ENCODE measurements around the gene DAD1.
"Not testable (repeated sequence)": the region's sequence is repeated elsewhere in the genome, so short reads cannot be mapped to it uniquely, and the experiment has no call there.

The DAD1 gene

GRCh38 chr14:22598896-22599244 is 9.8 kb upstream of the DAD1 start:
- no peak for DNase-seq (ENCODE audit: low read depth in 2 of 2)

- DNase-seq (ENCODE audit: low read depth in 2 of 2), result no peak
These were observed 9.3 kb upstream of the DAD1 start, which contains the start of gene ABHD4 for GRCh38 chr14:22598099-22598895. TSS of gene ABHD4 (plus strand) at chr14:22598300. CDS start at chr14:22598307, 7 bp downstream.

- DNase-seq (ENCODE audit: low read depth in 2 of 2), result no peak
These were observed 8.7 kb upstream of the DAD1 start for GRCh38 chr14:22597771-22598098.

- DNase-seq (ENCODE audit: low read depth in 2 of 2), result no peak
These were observed 8.2 kb upstream of the DAD1 start for GRCh38 chr14:22597265-22597664.

GRCh38 chr14:22596354-22596879 is 7.4 kb upstream of the DAD1 start:
- DNase-seq (ENCODE audit: low read depth in 2 of 2), result no peak

GRCh38 chr14:22594156-22594716 is 5.2 kb upstream of the DAD1 start:
- DNase-seq (ENCODE audit: low read depth in 2 of 2), result no peak

- no peak for DNase-seq (ENCODE audit: low read depth in 2 of 2)
These were observed 4.6 kb upstream of the DAD1 start for GRCh38 chr14:22593601-22594000.

GRCh38 chr14:22593189-22593588 is 4.2 kb upstream of the DAD1 start:
- no peak for DNase-seq (ENCODE audit: low read depth in 2 of 2)

- DNase-seq (ENCODE audit: low read depth in 2 of 2), result no peak
These were observed 413 bp downstream of the DAD1 start for GRCh38 chr14:22588526-22589095.

- DNase-seq (ENCODE audit: low read depth in 2 of 2), result not testable (repeated sequence)
These were observed 1.2 kb downstream of the DAD1 start for GRCh38 chr14:22587677-22588422.

- no peak for DNase-seq (ENCODE audit: low read depth in 2 of 2)
These were observed 1.8 kb downstream of the DAD1 start for GRCh38 chr14:22587247-22587646.

GRCh38 chr14:22583994-22584393 is 5.0 kb downstream of the DAD1 start:
- DNase-seq (ENCODE audit: low read depth in 2 of 2), result no peak

GRCh38 chr14:22580625-22581024 is 8.4 kb downstream of the DAD1 start:
- DNase-seq (ENCODE audit: low read depth in 2 of 2), result no peak

- DNase-seq (ENCODE audit: low read depth in 2 of 2), result no peak
These were observed 9.1 kb downstream of the DAD1 start for GRCh38 chr14:22579881-22580280.

- DNase-seq (ENCODE audit: low read depth in 2 of 2), result no peak
These were observed 9.8 kb downstream of the DAD1 start for GRCh38 chr14:22579236-22579635.

- DNase-seq (ENCODE audit: low read depth in 2 of 2), result no peak
These were observed 11.6 kb downstream of the DAD1 start for GRCh38 chr14:22577334-22577908.

- DNase-seq (ENCODE audit: low read depth in 2 of 2), result no peak
These were observed 15.2 kb downstream of the DAD1 start for GRCh38 chr14:22573804-22574203.

GRCh38 chr14:22572562-22573058 is 16.4 kb downstream of the DAD1 start:
- no peak for DNase-seq (ENCODE audit: low read depth in 2 of 2)

GRCh38 chr14:22570132-22570949 is 18.7 kb downstream of the DAD1 start:
- DNase-seq (ENCODE audit: low read depth in 2 of 2), result peak in 1 of 2 donors; percentile 81

GRCh38 chr14:22569737-22570131 is 19.3 kb downstream of the DAD1 start:
- no peak for DNase-seq (ENCODE audit: low read depth in 2 of 2)

Measured in stimulated activated CD4-positive, alpha-beta T cell treated with anti-CD3 and anti-CD28 coated beads, Interleukin-1b, Interleukin-23, amount 100 ng/mL, for 1 hour (primary cell).